Stomach (tissue), 4 donors: ENCODE data around the gene CTSG.

Experiments used
- CTCF ChIP-seq, 7 experiments: fragments of 450-650 bp in 4 of 7; fragments of 200-600 bp in 3 of 7; sonication (generic) in 3 of 7; IDR thresholded peaks; one replicate each; pipeline ENCODE4 v1.5.1; 2016 to 2019; ENCODE audit warnings: antibody characterized with exemption in 7 of 7, control low read depth in 2 of 7, mild to moderate bottlenecking in 1 of 7
- POLR2A ChIP-seq, 4 donors: fragments of 450-650 bp; IDR thresholded peaks; one replicate each; pipeline ENCODE4 v1.6.1; 2016; ENCODE audit warnings: antibody characterized with exemption in 4 of 4, control low read depth in 2 of 4, mild to moderate bottlenecking in 1 of 4, moderate library complexity in 1 of 4
- POLR2AphosphoS5 ChIP-seq, 3 donors: sonication (generic); formaldehyde crosslinking; IDR thresholded peaks; one replicate each; pipeline ENCODE4 v1.6.1; 2016; ENCODE audit warnings: antibody characterized with exemption in 3 of 3

- no peak for TF ChIP-seq POLR2A (IDR thresholded peaks at IDR 0.05)
- no peak for TF ChIP-seq CTCF (IDR thresholded peaks at IDR 0.05)
- TF ChIP-seq POLR2AphosphoS5 (IDR thresholded peaks at IDR 0.05) = no peak
Observed at GRCh38 chr14:24607635-24608514, 31.8 kb upstream of the CTSG start.
